Smooth muscle cell (in vitro differentiated cells): ENCODE data around the gene PTPRD. TPM values are rescaled to one million over a fixed set of nuclear protein-coding genes. Genes with fewer than 3 reads are reported as not detected.

Experiments
- DNase-seq: peaks from one replicate; lab custom pipeline; 2025; ENCODE audit not compliant: unreplicated experiment; lab: John Stamatoyannopoulos, UW
- H2AFZ ChIP-seq: fragments of 200-600 bp; sonication (generic); 2 replicates; pipeline ENCODE4 v1.6.0; 2016; ENCODE audit warnings: antibody characterized with exemption, low read depth, mild to moderate bottlenecking
- H3F3A ChIP-seq: fragments of 200-600 bp; sonication (generic); 2 replicates; pipeline ENCODE4 v1.6.0; 2017; ENCODE audit warnings: antibody characterized with exemption, low read depth
- H3K27ac ChIP-seq: fragments of 200-600 bp; sonication (generic); 2 replicates; pipeline ENCODE4 v1.5.1; 2016; ENCODE audit warnings: low read depth, mild to moderate bottlenecking
- H3K27me3 ChIP-seq: fragments of 200-600 bp; sonication (generic); 2 replicates; pipeline ENCODE4 v1.6.1; 2016; ENCODE audit warnings: low read depth, mild to moderate bottlenecking
- H3K36me3 ChIP-seq: fragments of 200-600 bp; sonication (generic); 2 replicates; pipeline ENCODE4 v1.5.1; 2016; ENCODE audit warnings: low read depth
- H3K4me1 ChIP-seq: fragments of 200-600 bp; sonication (generic); 2 replicates; pipeline ENCODE4 v1.5.1; 2016; ENCODE audit warnings: low read depth
- H3K4me2 ChIP-seq: fragments of 200-600 bp; sonication (generic); 2 replicates; pipeline ENCODE4 v1.6.0; 2016; ENCODE audit warnings: mild to moderate bottlenecking
- H3K4me3 ChIP-seq: fragments of 200-600 bp; sonication (generic); 2 replicates; pipeline ENCODE4 v1.5.1; 2016; ENCODE audit warnings: mild to moderate bottlenecking
- H3K79me2 ChIP-seq: fragments of 200-600 bp; sonication (generic); 2 replicates; pipeline ENCODE4 v1.6.0; 2016; ENCODE audit warnings: low read depth, mild to moderate bottlenecking
- H3K9ac ChIP-seq: fragments of 200-600 bp; sonication (generic); 2 replicates; pipeline ENCODE4 v1.6.0; 2016; ENCODE audit warnings: low read depth
- H3K9me3 ChIP-seq: fragments of 200-600 bp; sonication (generic); replicated peaks from 2 replicates; pipeline ENCODE4 v1.5.1; 2016; ENCODE audit warnings: low read depth
- H4K20me1 ChIP-seq: fragments of 200-600 bp; sonication (generic); 2 replicates; pipeline ENCODE4 v1.6.0; 2016; ENCODE audit warnings: low read depth
- WGBS: methylation state at CpG from one replicate; pipeline ENCODE4 v1.1.7; 2016; ENCODE audit warnings: low lambda C conversion rate; 5-methylcytosine and 5-hydroxymethylcytosine counted together
- polyA plus RNA-seq: library from polyadenylated mRNA; unstranded; fragments of >200 nt; fragmentation: Nextera tagmentation; extraction: Ambion mirVana; gene quantifications from 2 replicates; pipeline ENCODE4 v1.2.1, GENCODE V29; 2016
- total RNA-seq: library from RNA; depleted of rRNA; stranded (reverse); fragments of >200 nt; gene quantifications from 2 replicates; pipeline ENCODE4 v1.2.3, GENCODE V29; 2014
- TF ChIP-seq, protein P1 (sequence below): fragments of 200-600 bp; sonication (generic); IDR thresholded peaks from 2 replicates; pipeline ENCODE4 v1.5.1; 2017; ENCODE audit warnings: borderline replicate concordance, mild to moderate bottlenecking, antibody characterized with exemption; ENCODE audit not compliant: insufficient read depth, poor library complexity, severe bottlenecking

PTPRD gene
- total RNA-seq (36.7 and 61.0 TPM in 2 replicates), polyA plus RNA-seq (6.5 and 8.3 TPM in 2 replicates)

GRCh38 chr9:10612641-10613398 lies at the start of gene PTPRD:
PTPRD (minus strand) TSS chr9:10613002.
- Histone ChIP-seq H3K9me3 (no peaks in the 10 kb centered on the region), H2AFZ (peak within 1 kb of the TSS; percentile 69), H3F3A (no peaks in the 10 kb centered on the region), H4K20me1 (no peaks in the 10 kb centered on the region), H3K4me1 (no peaks in the 10 kb centered on the region), H3K4me2 (peak within 1 kb of the TSS; percentile 95), H3K79me2 (no peaks in the 10 kb centered on the region), H3K27me3 (peaks cover 97% of the 10 kb centered on the region), H3K4me3 (peak within 1 kb of the TSS; percentile 60), H3K9ac (no peak within 1 kb of the TSS), H3K36me3 (no peaks in the 10 kb centered on the region), H3K27ac (no peak within 1 kb of the TSS)
- WGBS: 2% methylated on average over 49 of the region's 87 CpGs
- no peak for DNase-seq
- TF ChIP-seq, protein P1, sequence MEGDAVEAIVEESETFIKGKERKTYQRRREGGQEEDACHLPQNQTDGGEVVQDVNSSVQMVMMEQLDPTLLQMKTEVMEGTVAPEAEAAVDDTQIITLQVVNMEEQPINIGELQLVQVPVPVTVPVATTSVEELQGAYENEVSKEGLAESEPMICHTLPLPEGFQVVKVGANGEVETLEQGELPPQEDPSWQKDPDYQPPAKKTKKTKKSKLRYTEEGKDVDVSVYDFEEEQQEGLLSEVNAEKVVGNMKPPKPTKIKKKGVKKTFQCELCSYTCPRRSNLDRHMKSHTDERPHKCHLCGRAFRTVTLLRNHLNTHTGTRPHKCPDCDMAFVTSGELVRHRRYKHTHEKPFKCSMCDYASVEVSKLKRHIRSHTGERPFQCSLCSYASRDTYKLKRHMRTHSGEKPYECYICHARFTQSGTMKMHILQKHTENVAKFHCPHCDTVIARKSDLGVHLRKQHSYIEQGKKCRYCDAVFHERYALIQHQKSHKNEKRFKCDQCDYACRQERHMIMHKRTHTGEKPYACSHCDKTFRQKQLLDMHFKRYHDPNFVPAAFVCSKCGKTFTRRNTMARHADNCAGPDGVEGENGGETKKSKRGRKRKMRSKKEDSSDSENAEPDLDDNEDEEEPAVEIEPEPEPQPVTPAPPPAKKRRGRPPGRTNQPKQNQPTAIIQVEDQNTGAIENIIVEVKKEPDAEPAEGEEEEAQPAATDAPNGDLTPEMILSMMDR: peak; percentile 15

DNA sequence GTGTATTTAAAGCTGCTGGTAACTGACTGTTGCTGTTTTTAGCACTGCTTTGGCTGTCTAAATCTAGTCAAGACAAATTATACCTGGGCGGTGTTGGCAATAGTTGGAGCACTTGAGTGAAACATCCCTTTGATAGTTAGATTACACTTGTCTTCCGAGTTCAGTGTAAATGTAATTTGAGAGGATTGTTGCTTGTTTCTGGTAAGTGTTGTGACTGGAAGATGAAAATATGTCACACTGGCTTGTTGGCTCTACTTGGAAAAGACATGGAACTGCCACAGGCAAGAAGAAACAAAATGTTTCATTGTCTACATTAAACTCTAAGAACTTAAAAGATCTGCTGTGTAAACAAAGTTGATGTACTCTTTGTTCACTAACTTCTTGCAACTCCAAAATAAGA lies 49.2 kb upstream of the PTPRD start:
- H3K27me3 ChIP-seq: peaks cover 16% of the 10 kb centered on the region
- no peaks in the 10 kb centered on the region for H3K4me1 ChIP-seq
- TF ChIP-seq, protein P1: no peak
- no peaks in the 10 kb centered on the region for H4K20me1 ChIP-seq
- no peaks in the 10 kb centered on the region for H3K36me3 ChIP-seq
- H3K4me2 ChIP-seq: no peak overlapping the region
- H2AFZ ChIP-seq: no peak overlapping the region
- no peak overlapping the region for H3K27ac ChIP-seq
- no peak overlapping the region for H3K9ac ChIP-seq
- WGBS: 94% methylated on average over 2 of the region's 2 CpGs
- no peak for DNase-seq
- H3K79me2 ChIP-seq: no peaks in the 10 kb centered on the region
- H3K4me3 ChIP-seq: no peak overlapping the region
- no peaks in the 10 kb centered on the region for H3K9me3 ChIP-seq
- H3F3A ChIP-seq: no peaks in the 10 kb centered on the region

DNA sequence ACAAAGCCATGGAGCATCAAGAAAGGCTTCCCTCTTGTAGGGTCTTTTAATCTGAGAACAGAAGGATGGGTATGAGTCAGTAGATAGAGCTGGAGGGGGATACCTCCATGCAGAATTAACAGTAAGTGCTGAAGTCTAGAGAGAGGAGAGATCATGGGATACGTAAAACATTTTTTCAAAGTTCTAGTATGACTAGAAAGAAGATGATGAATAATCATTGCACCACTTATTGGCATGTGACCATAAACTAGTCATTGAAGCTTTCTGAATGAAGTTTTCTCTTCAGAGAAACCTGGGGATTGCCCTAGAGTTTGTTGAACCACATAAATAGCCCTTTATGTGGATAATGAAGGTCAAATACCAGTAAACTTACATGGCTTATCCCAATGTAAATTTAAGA lies 48.6 kb upstream of the PTPRD start:
- TF ChIP-seq, protein P1: no peak
- H3K79me2 ChIP-seq: no peaks in the 10 kb centered on the region
- no peak overlapping the region for H3K4me2 ChIP-seq
- H4K20me1 ChIP-seq: no peaks in the 10 kb centered on the region
- DNase-seq: no peak
- no peaks in the 10 kb centered on the region for H3F3A ChIP-seq
- H3K4me1 ChIP-seq: no peaks in the 10 kb centered on the region
- no peaks in the 10 kb centered on the region for H3K9me3 ChIP-seq
- 94% methylated on average over 1 of the region's 1 CpG for WGBS
- no peak overlapping the region for H2AFZ ChIP-seq
- H3K27me3 ChIP-seq: peaks cover 16% of the 10 kb centered on the region
- no peak overlapping the region for H3K27ac ChIP-seq
- no peak overlapping the region for H3K4me3 ChIP-seq
- H3K9ac ChIP-seq: no peak overlapping the region
- H3K36me3 ChIP-seq: no peaks in the 10 kb centered on the region

DNA sequence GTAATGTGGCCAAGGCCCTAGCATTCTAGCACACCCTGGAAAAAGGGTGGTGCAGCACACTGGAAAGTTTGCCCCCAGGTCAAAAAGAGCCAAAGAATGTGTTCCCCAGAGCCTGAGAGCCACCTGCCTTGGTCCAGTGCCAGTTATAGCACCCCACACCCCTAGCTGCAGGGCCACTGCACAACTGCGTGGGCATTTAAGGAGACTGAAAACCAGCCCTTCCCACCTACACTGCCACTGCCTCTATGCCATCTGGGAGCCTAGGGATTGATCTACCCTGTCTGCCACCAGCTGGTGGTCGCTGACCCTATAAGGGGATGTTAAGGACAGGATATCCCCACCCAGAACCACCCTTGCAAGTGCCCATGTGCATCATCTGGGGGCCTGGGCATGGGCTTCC lies 38.2 kb upstream of the PTPRD start:
- H4K20me1 ChIP-seq: no peaks in the 10 kb centered on the region
- H3K79me2 ChIP-seq: no peaks in the 10 kb centered on the region
- no peaks in the 10 kb centered on the region for H3K4me1 ChIP-seq
- H3F3A ChIP-seq: no peaks in the 10 kb centered on the region
- no peak overlapping the region for H3K4me2 ChIP-seq
- no peaks in the 10 kb centered on the region for H3K36me3 ChIP-seq
- H3K27ac ChIP-seq: no peak overlapping the region
- H3K4me3 ChIP-seq: no peak overlapping the region
- DNase-seq: no peak
- H3K9me3 ChIP-seq: no peaks in the 10 kb centered on the region
- no peak overlapping the region for H2AFZ ChIP-seq
- WGBS: 89% methylated on average over 2 of the region's 2 CpGs
- TF ChIP-seq, protein P1: no peak
- H3K9ac ChIP-seq: no peak overlapping the region
- no peaks in the 10 kb centered on the region for H3K27me3 ChIP-seq
